ENCODE data around the gene COQ8B.

COQ8B gene

GRCh38 chr19:40750058-40750873 is 33.6 kb upstream of the COQ8B start, which contains the start of gene ACTMAP:
Gene ACTMAP, minus strand, starts transcription at chr19:40750477. Its CDS starts 674 bp downstream, at chr19:40749803.
- TF ChIP-seq GATA2 (IDR thresholded peaks at IDR 0.05; ENCODE audit: low read depth, low read length), result no peak
- TF ChIP-seq GATA3 (IDR thresholded peaks at IDR 0.05; ENCODE audit: low read depth, low read length), result no peak

GRCh38 chr19:40747536-40747935 is 30.9 kb upstream of the COQ8B start:
- TF ChIP-seq GATA3 (IDR thresholded peaks at IDR 0.05; ENCODE audit: low read depth, low read length), result no peak
- TF ChIP-seq GATA2 (IDR thresholded peaks at IDR 0.05; ENCODE audit: low read depth, low read length), result no peak

GRCh38 chr19:40745402-40745780 is 28.7 kb upstream of the COQ8B start:
- no peak for TF ChIP-seq GATA3 (IDR thresholded peaks at IDR 0.05; ENCODE audit: low read depth, low read length)

GRCh38 chr19:40744554-40745401 is 28.1 kb upstream of the COQ8B start:
- no peak for TF ChIP-seq GATA3 (IDR thresholded peaks at IDR 0.05; ENCODE audit: low read depth, low read length)
- no peak for TF ChIP-seq GATA2 (IDR thresholded peaks at IDR 0.05; ENCODE audit: low read depth, low read length)

- TF ChIP-seq GATA3 (IDR thresholded peaks at IDR 0.05; ENCODE audit: low read depth, low read length) (no peak), GATA2 (IDR thresholded peaks at IDR 0.05; ENCODE audit: low read depth, low read length) (no peak)
Observed at GRCh38 chr19:40743926-40744325, 27.2 kb upstream of the COQ8B start.

- TF ChIP-seq GATA2 (IDR thresholded peaks at IDR 0.05; ENCODE audit: low read depth, low read length) (no peak), GATA3 (IDR thresholded peaks at IDR 0.05; ENCODE audit: low read depth, low read length) (no peak)
Observed at GRCh38 chr19:40742886-40743285, 26.2 kb upstream of the COQ8B start.

GRCh38 chr19:40742477-40742876 is 25.8 kb upstream of the COQ8B start:
- TF ChIP-seq GATA2 (IDR thresholded peaks at IDR 0.05; ENCODE audit: low read depth, low read length) (no peak), GATA3 (IDR thresholded peaks at IDR 0.05; ENCODE audit: low read depth, low read length) (no peak)

GRCh38 chr19:40741527-40742390 is 25.1 kb upstream of the COQ8B start:
- no peak for TF ChIP-seq GATA2 (IDR thresholded peaks at IDR 0.05; ENCODE audit: low read depth, low read length)
- no peak for TF ChIP-seq GATA3 (IDR thresholded peaks at IDR 0.05; ENCODE audit: low read depth, low read length)

- no peak for TF ChIP-seq GATA3 (IDR thresholded peaks at IDR 0.05; ENCODE audit: low read depth, low read length)
- TF ChIP-seq GATA2 (IDR thresholded peaks at IDR 0.05; ENCODE audit: low read depth, low read length), result no peak
Observed at GRCh38 chr19:40740747-40741146, 24.1 kb upstream of the COQ8B start.

GRCh38 chr19:40739871-40740703 is 23.4 kb upstream of the COQ8B start:
- TF ChIP-seq GATA2 (IDR thresholded peaks at IDR 0.05; ENCODE audit: low read depth, low read length), result no peak
- TF ChIP-seq GATA3 (IDR thresholded peaks at IDR 0.05; ENCODE audit: low read depth, low read length), result no peak

- TF ChIP-seq GATA2 (IDR thresholded peaks at IDR 0.05; ENCODE audit: low read depth, low read length) (no peak), GATA3 (IDR thresholded peaks at IDR 0.05; ENCODE audit: low read depth, low read length) (no peak)
Observed at GRCh38 chr19:40739030-40739839, 22.5 kb upstream of the COQ8B start.

GRCh38 chr19:40737102-40737644 is 20.5 kb upstream of the COQ8B start:
- TF ChIP-seq GATA2 (IDR thresholded peaks at IDR 0.05; ENCODE audit: low read depth, low read length) (no peak), GATA3 (IDR thresholded peaks at IDR 0.05; ENCODE audit: low read depth, low read length) (no peak)

All from SH-SY5Y (cell line).